Panc1 (cell line): ENCODE data around the gene BIK. TPM values are rescaled to one million over a fixed set of nuclear protein-coding genes. Genes with fewer than 3 reads are reported as not detected.

Source experiments
- ATAC-seq: fragments of 200-7000 bp; cut with Tn5 transposase; 2 replicates; pipeline ENCODE4 v1.9.1; 2020; ENCODE audit warnings: mild to moderate bottlenecking, moderate library complexity
- BruUV-seq: library from RNA; stranded (reverse); fragments of 400-500 nt; replicated peaks from 2 replicates; lab custom pipeline; 2021; lab: Mats Ljungman, UMichigan
- CTCF ChIA-PET: fragments of 300-600 bp; sonication (Branson Sonifier 250); formaldehyde crosslinking; loops from one replicate; lab custom pipeline; 2022; ENCODE audit warnings: antibody characterized with exemption; lab: Charles Lee
- POLR2A ChIA-PET: fragments of 300-600 bp; sonication (Branson Sonifier 250); formaldehyde crosslinking; loops from one replicate; lab custom pipeline; 2022; ENCODE audit warnings: antibody characterized with exemption; lab: Charles Lee
- DNase-seq: peaks from one replicate; pipeline ENCODE4 v3.0.0-alpha.2; 2010; ENCODE audit warnings: low read depth, low spot score
- H3K27ac ChIP-seq: 2 replicates; pipeline ENCODE4 v1.5.1; 2011; ENCODE audit warnings: mild to moderate bottlenecking, low read length, inconsistent platforms
- H3K27me3 ChIP-seq: fragments of 200-500 bp; sonication (Bioruptor generic); 2 replicates; pipeline ENCODE4 v1.6.0; 2014; ENCODE audit warnings: low read length, inconsistent platforms; ENCODE audit not compliant: control insufficient read depth, insufficient read depth
- H3K36me3 ChIP-seq: fragments of 200-500 bp; sonication (Bioruptor generic); 2 replicates; pipeline ENCODE4 v1.5.1; 2014; ENCODE audit warnings: inconsistent platforms, mild to moderate bottlenecking, low read length, moderate library complexity; ENCODE audit not compliant: control insufficient read depth, insufficient read depth
- H3K4me1 ChIP-seq: 2 replicates; pipeline ENCODE4 v1.5.1; 2011; ENCODE audit warnings: inconsistent platforms, mild to moderate bottlenecking, low read length, moderate library complexity; ENCODE audit not compliant: control insufficient read depth, insufficient read depth
- H3K4me3 ChIP-seq, 2 experiments: 2 replicates each; pipeline ENCODE4 v1.5.1; 2011 to 2012; ENCODE audit warnings: low read depth in 2 of 2, low read length in 2 of 2, mild to moderate bottlenecking in 2 of 2, inconsistent platforms in 1 of 2, moderate library complexity in 1 of 2
- H3K9me3 ChIP-seq: fragments of 200-500 bp; sonication (Bioruptor generic); 2 replicates; pipeline ENCODE4 v1.5.1; 2014; ENCODE audit warnings: low read depth, mild to moderate bottlenecking, inconsistent platforms, low read length, moderate library complexity; ENCODE audit not compliant: control insufficient read depth, insufficient read depth
- CTCF ChIP-seq: fragments of 450-650 bp; IDR thresholded peaks from 2 replicates; pipeline ENCODE4 v1.5.1; 2017; ENCODE audit warnings: mild to moderate bottlenecking
- POLR2AphosphoS5 ChIP-seq: IDR thresholded peaks from 2 replicates; pipeline ENCODE4 v1.6.1; 2012; ENCODE audit warnings: mild to moderate bottlenecking, low read depth, low read length, moderate library complexity
- REST ChIP-seq, 2 experiments: IDR thresholded peaks; 2 replicates each; pipeline ENCODE4 v1.6.1; 2011 to 2012; ENCODE audit warnings: low read depth in 2 of 2, control low read depth in 1 of 2, low read length in 1 of 2, mild to moderate bottlenecking in 1 of 2, moderate library complexity in 1 of 2; ENCODE audit not compliant: insufficient read depth in 1 of 2
- SIN3A ChIP-seq: IDR thresholded peaks from 2 replicates; pipeline ENCODE4 v1.6.1; 2012; ENCODE audit warnings: low read depth, mild to moderate bottlenecking, low read length, moderate library complexity, borderline replicate concordance; ENCODE audit not compliant: insufficient read depth
- TCF7L2 ChIP-seq: IDR thresholded peaks from 2 replicates; pipeline ENCODE4 v1.6.1; 2011; ENCODE audit warnings: mild to moderate bottlenecking, low read depth, low read length, inconsistent platforms
- in situ Hi-C: cut with HindIII; loops from 2 replicates; pipeline ENCODE4 v1.10.0; 2016; ENCODE audit warnings: low sequenced_read_pairs, low pct_unique_long_range_greater_than_20kb
- intact Hi-C: fragments of 100-400 bp; cut with micrococcal nuclease; formaldehyde crosslinking; loops from one replicate; pipeline ENCODE4 v1.10.0; 2022; ENCODE audit not compliant: unreplicated experiment
- total RNA-seq: library from RNA; stranded (reverse); gene quantifications from one replicate; pipeline ENCODE4 v1.2.1, GENCODE V29; 2021; ENCODE audit not compliant: unreplicated experiment

BIK gene
- total RNA-seq, 1 experiment from 2014 or later: 0.18 TPM

GRCh38 chr22:43127166-43127908 lies 16.8 kb downstream of the BIK start:
- no TSS peak for BruUV-seq
- no peaks in the 10 kb centered on the region; the same call in 1 of the 2 replicates for H3K36me3 ChIP-seq

GRCh38 chr22:43128116-43128515 lies 17.6 kb downstream of the BIK start:
- H3K4me3 ChIP-seq: no peak overlapping the region
- in situ Hi-C loops (no loop called here), intact Hi-C loops (no loop called here)
- ATAC-seq: no peak
- CTCF ChIA-PET: no interaction called here
- H3K27ac ChIP-seq: no peak overlapping the region
- DNase-seq: no peak
- TF ChIP-seq POLR2AphosphoS5: no peak
- no peak for TF ChIP-seq CTCF
- no peak for TF ChIP-seq REST (IDR thresholded peaks at IDR 0.05; ENCODE audit: insufficient read depth in 1 of 2, low read depth in 2 of 2, low read length in 1 of 2)
- TF ChIP-seq SIN3A: no peak
- TF ChIP-seq TCF7L2: no peak
- no peaks in the 10 kb centered on the region for H3K27me3 ChIP-seq
- no peaks in the 10 kb centered on the region; the same call in 1 of the 2 replicates for H3K36me3 ChIP-seq
- POLR2A ChIA-PET: no interaction called here
- H3K9me3 ChIP-seq: no peaks in the 10 kb centered on the region
- H3K4me1 ChIP-seq: peaks cover 4% of the 10 kb centered on the region
- no TSS peak for BruUV-seq

More at GRCh38 chr22:43127166-43127908, 16.8 kb downstream of the BIK start:
- Histone ChIP-seq H3K4me3 (no peak overlapping the region), H3K4me1 (peaks cover 4% of the 10 kb centered on the region), H3K9me3 (no peaks in the 10 kb centered on the region), H3K27ac (no peak overlapping the region), H3K27me3 (no peaks in the 10 kb centered on the region)
- no peak for TF ChIP-seq POLR2AphosphoS5
- TF ChIP-seq REST (IDR thresholded peaks at IDR 0.05; ENCODE audit: insufficient read depth in 1 of 2, low read depth in 2 of 2, low read length in 1 of 2): no peak
- no peak for TF ChIP-seq SIN3A
- TF ChIP-seq CTCF: no peak
- no peak for TF ChIP-seq TCF7L2
- ChIA-PET POLR2A (interaction anchor here (0.6 kb wide), 1 partner anchor 683 kb away, joined by 3 read pairs; no protein-coding TSS in a partner anchor), CTCF (no interaction called here)
- ATAC-seq (no peak), DNase-seq (no peak)
- in situ Hi-C loops: no loop called here
- intact Hi-C loops: no loop called here
